Measurements from ENCODE around the gene ARHGEF6.

ARHGEF6 gene

GRCh38 chrX:136647677-136648360 is 132.9 kb downstream of the ARHGEF6 start, which contains the start of gene CD40LG:
Gene CD40LG, plus strand, starts transcription at chrX:136648158. Its CDS starts 91 bp downstream, at chrX:136648249.
- H3K4me3 ChIP-seq (ENCODE audit: low read length, poor library complexity, severe bottlenecking), result no peak within 1 kb of the TSS
- no peaks in the 10 kb centered on the region for H4K20me1 ChIP-seq (ENCODE audit: insufficient read depth, low read length, poor library complexity, severe bottlenecking)
- no peaks in the 10 kb centered on the region for H3K9me2 ChIP-seq (replicated peaks; ENCODE audit: low read depth, low read length)
- H3K27me3 ChIP-seq (ENCODE audit: insufficient read depth, low read length, poor library complexity, severe bottlenecking), result no peaks in the 10 kb centered on the region
- no peak within 1 kb of the TSS for H3K4me2 ChIP-seq (ENCODE audit: low read depth, low read length, poor library complexity, severe bottlenecking)
- H3K36me3 ChIP-seq (ENCODE audit: insufficient read depth, low read length), result no peaks in the 10 kb centered on the region
- peaks cover 16% of the 10 kb centered on the region for H3K4me1 ChIP-seq (ENCODE audit: insufficient read depth, low read length, poor library complexity, severe bottlenecking)
- no peaks in the 10 kb centered on the region for H3K9me3 ChIP-seq (ENCODE audit: insufficient read depth, low read depth, low read length)
- H3K79me2 ChIP-seq (ENCODE audit: insufficient read depth, low read length), result no peaks in the 10 kb centered on the region
- H3F3A ChIP-seq (ENCODE audit: low read depth), result no peaks in the 10 kb centered on the region
- TF ChIP-seq EZH2phosphoT487 (IDR thresholded peaks at IDR 0.05; ENCODE audit: borderline replicate concordance), result no peak
- TF ChIP-seq, protein P1, sequence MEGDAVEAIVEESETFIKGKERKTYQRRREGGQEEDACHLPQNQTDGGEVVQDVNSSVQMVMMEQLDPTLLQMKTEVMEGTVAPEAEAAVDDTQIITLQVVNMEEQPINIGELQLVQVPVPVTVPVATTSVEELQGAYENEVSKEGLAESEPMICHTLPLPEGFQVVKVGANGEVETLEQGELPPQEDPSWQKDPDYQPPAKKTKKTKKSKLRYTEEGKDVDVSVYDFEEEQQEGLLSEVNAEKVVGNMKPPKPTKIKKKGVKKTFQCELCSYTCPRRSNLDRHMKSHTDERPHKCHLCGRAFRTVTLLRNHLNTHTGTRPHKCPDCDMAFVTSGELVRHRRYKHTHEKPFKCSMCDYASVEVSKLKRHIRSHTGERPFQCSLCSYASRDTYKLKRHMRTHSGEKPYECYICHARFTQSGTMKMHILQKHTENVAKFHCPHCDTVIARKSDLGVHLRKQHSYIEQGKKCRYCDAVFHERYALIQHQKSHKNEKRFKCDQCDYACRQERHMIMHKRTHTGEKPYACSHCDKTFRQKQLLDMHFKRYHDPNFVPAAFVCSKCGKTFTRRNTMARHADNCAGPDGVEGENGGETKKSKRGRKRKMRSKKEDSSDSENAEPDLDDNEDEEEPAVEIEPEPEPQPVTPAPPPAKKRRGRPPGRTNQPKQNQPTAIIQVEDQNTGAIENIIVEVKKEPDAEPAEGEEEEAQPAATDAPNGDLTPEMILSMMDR (conservative IDR thresholded peaks at IDR 0.05; ENCODE audit: low read length), result no peak
- H2AFZ ChIP-seq (ENCODE audit: low read length), result no peak within 1 kb of the TSS
- H3K9ac ChIP-seq (ENCODE audit: low read depth, low read length, poor library complexity, severe bottlenecking), result no peak within 1 kb of the TSS

DNA sequence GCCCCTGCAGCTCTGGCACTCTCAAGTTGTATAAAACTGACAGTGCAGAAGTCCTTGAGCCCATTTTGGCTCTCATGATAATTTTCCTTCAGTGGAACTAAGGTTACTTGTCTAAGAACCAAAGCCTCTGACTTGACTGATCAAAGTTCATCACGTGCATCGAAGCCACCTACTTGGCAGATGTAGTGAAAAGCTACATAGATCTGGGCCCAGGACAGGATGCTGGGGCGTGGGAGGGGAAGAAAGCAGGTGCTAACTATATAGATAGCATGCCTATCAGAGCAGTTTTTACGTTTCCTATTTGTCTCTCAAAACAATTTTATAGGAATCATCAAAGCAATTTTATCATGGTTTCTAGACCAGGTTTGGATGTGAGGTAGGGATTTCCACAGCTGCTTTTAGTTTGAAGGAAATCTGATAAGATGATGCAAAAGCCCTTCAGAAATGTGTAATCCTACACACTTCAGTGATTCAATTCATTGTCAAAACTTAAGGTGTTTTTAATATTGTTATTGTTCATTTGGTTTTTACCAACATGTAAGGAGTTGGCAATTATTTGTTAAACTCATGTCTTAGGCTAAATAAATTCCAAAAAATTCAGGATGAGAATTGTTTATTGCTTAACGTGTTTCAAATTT is 134.0 kb downstream of the ARHGEF6 start:
- no peaks in the 10 kb centered on the region for H3K36me3 ChIP-seq (ENCODE audit: insufficient read depth, low read length)
- no peak overlapping the region for H3K9ac ChIP-seq (ENCODE audit: low read depth, low read length, poor library complexity, severe bottlenecking)
- H3K4me1 ChIP-seq (ENCODE audit: insufficient read depth, low read length, poor library complexity, severe bottlenecking), result peaks cover 17% of the 10 kb centered on the region
- H3K4me3 ChIP-seq (ENCODE audit: low read length, poor library complexity, severe bottlenecking), result no peak overlapping the region
- no peaks in the 10 kb centered on the region for H3K27me3 ChIP-seq (ENCODE audit: insufficient read depth, low read length, poor library complexity, severe bottlenecking)
- TF ChIP-seq EZH2phosphoT487 (IDR thresholded peaks at IDR 0.05; ENCODE audit: borderline replicate concordance), result no peak
- TF ChIP-seq, protein P1 (conservative IDR thresholded peaks at IDR 0.05; ENCODE audit: low read length), result no peak
- no peaks in the 10 kb centered on the region for H4K20me1 ChIP-seq (ENCODE audit: insufficient read depth, low read length, poor library complexity, severe bottlenecking)
- no peaks in the 10 kb centered on the region for H3K79me2 ChIP-seq (ENCODE audit: insufficient read depth, low read length)
- no peaks in the 10 kb centered on the region for H3F3A ChIP-seq (ENCODE audit: low read depth)
- H3K9me2 ChIP-seq (replicated peaks; ENCODE audit: low read depth, low read length), result no peaks in the 10 kb centered on the region
- no peak overlapping the region for H2AFZ ChIP-seq (ENCODE audit: low read length)
- H3K4me2 ChIP-seq (ENCODE audit: low read depth, low read length, poor library complexity, severe bottlenecking), result no peak overlapping the region
- H3K9me3 ChIP-seq (ENCODE audit: insufficient read depth, low read depth, low read length), result no peaks in the 10 kb centered on the region

GRCh38 chrX:136643243-136643642 is 137.5 kb downstream of the ARHGEF6 start:
- Histone ChIP-seq H2AFZ (ENCODE audit: low read length) (no peak overlapping the region), H3K36me3 (ENCODE audit: insufficient read depth, low read length) (no peaks in the 10 kb centered on the region), H3K9ac (ENCODE audit: low read depth, low read length, poor library complexity, severe bottlenecking) (no peak overlapping the region), H3K4me1 (ENCODE audit: insufficient read depth, low read length, poor library complexity, severe bottlenecking) (peaks cover 26% of the 10 kb centered on the region), H3K27me3 (ENCODE audit: insufficient read depth, low read length, poor library complexity, severe bottlenecking) (no peaks in the 10 kb centered on the region), H3K79me2 (ENCODE audit: insufficient read depth, low read length) (no peaks in the 10 kb centered on the region), H3K4me2 (ENCODE audit: low read depth, low read length, poor library complexity, severe bottlenecking) (no peak overlapping the region), H3F3A (ENCODE audit: low read depth) (no peaks in the 10 kb centered on the region), H3K9me2 (replicated peaks; ENCODE audit: low read depth, low read length) (no peaks in the 10 kb centered on the region), H3K4me3 (ENCODE audit: low read length, poor library complexity, severe bottlenecking) (no peak overlapping the region), H4K20me1 (ENCODE audit: insufficient read depth, low read length, poor library complexity, severe bottlenecking) (no peaks in the 10 kb centered on the region), H3K9me3 (ENCODE audit: insufficient read depth, low read depth, low read length) (no peaks in the 10 kb centered on the region)
- TF ChIP-seq EZH2phosphoT487 (IDR thresholded peaks at IDR 0.05; ENCODE audit: borderline replicate concordance), result no peak
- TF ChIP-seq, protein P1 (conservative IDR thresholded peaks at IDR 0.05; ENCODE audit: low read length), result no peak

All from Loucy (cell line).